ENCODE data around the gene NSG1.

DNA sequence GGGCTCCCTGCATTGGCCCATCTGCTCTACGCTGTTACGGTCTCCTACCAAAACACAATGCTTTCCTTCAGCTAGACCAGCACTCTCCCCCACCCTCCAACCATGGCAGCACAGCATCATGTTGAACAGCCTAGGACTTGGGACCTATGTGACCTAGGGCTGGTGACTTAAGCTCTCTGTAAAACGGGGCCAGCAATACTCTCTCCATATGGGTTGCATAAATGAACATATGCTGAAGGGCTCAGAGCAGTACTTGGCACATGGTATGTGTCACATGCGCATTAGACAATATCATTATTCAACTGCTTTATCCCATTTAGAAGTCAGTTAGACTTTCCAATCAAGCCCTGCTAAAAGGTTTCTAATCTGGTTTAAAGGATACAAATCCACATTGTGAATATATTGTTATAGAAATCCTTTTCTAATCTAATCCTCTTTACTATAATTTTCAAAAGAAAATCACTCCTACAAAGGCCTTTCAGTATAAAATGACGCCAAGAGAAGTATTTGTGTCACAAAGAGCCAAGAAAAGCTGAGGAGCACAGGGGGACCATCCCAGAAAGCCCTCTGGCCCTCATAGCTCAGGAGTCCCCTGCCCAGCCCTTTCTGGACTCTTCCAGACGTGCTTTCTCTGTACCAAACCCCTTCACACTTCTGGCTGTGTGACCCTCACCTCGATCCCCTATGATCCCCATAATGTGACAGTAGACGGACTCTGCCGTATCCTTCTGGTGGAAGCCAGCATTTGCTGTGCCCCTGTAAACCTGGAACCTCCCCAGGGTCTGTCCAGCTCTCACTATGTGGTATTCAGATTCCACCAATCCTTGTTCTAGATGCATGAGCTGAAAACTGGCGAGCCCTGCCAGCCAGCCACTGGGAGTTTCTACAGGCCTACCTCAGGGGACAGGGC lies 42.3 kb downstream of the NSG1 start:
- TF ChIP-seq EP300 (IDR thresholded peaks at IDR 0.05), result no peak
- TF ChIP-seq POLR2A (IDR thresholded peaks at IDR 0.05), result no peak
- TF ChIP-seq, protein P1, sequence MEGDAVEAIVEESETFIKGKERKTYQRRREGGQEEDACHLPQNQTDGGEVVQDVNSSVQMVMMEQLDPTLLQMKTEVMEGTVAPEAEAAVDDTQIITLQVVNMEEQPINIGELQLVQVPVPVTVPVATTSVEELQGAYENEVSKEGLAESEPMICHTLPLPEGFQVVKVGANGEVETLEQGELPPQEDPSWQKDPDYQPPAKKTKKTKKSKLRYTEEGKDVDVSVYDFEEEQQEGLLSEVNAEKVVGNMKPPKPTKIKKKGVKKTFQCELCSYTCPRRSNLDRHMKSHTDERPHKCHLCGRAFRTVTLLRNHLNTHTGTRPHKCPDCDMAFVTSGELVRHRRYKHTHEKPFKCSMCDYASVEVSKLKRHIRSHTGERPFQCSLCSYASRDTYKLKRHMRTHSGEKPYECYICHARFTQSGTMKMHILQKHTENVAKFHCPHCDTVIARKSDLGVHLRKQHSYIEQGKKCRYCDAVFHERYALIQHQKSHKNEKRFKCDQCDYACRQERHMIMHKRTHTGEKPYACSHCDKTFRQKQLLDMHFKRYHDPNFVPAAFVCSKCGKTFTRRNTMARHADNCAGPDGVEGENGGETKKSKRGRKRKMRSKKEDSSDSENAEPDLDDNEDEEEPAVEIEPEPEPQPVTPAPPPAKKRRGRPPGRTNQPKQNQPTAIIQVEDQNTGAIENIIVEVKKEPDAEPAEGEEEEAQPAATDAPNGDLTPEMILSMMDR (IDR thresholded peaks at IDR 0.05), result no peak
- TF ChIP-seq POLR2AphosphoS5 (IDR thresholded peaks at IDR 0.05), result no peak

Measured in upper lobe of left lung (tissue), 4 donors.